ENCODE results near the gene AASS. TPM values are rescaled to one million over a fixed set of nuclear protein-coding genes. Genes with fewer than 3 reads are reported as not detected.
A peak's percentile ranks its signal among the peaks of the same experiment; 100 is the strongest.
"Not testable (repeated sequence)": the region's sequence is repeated elsewhere in the genome, so short reads cannot be mapped to it uniquely, and the experiment has no call there.

AASS gene
- total RNA-seq, 1 experiment from 2014 or later: 11.3 TPM

- no peaks in the 10 kb centered on the region for H3K27me3 ChIP-seq (replicated peaks; ENCODE audit: control insufficient read depth, insufficient read depth, low read length)
- POLR2A ChIA-PET: no interaction called here
- peaks cover 14% of the 10 kb centered on the region; the same call in 1 of the 2 replicates for H3K4me1 ChIP-seq
- H3K4me3 ChIP-seq (ENCODE audit: low read depth, low read length): no peak overlapping the region
- Mint-ChIP-seq H3K4me3 (ENCODE audit: unreplicated experiment) (no peak overlapping the region), H3K27ac (ENCODE audit: unreplicated experiment) (no peak overlapping the region), H3K4me1 (ENCODE audit: low read depth, unreplicated experiment) (peaks cover 10% of the 10 kb centered on the region), H3K9me3 (ENCODE audit: unreplicated experiment) (peaks cover 18% of the 10 kb centered on the region), H3K36me3 (ENCODE audit: insufficient read depth, unreplicated experiment) (no peaks in the 10 kb centered on the region), H3K27me3 (ENCODE audit: insufficient read depth, unreplicated experiment) (no peaks in the 10 kb centered on the region)
- no peaks in the 10 kb centered on the region for H3K9me3 ChIP-seq
- no TSS peak for BruUV-seq (replicated peaks)
- intact Hi-C loops (cut with micrococcal nuclease; ENCODE audit: unreplicated experiment): loop anchor here (2.0 kb wide), 1 partner anchor 89 kb away; no protein-coding TSS in a partner anchor
- no peak for TF ChIP-seq CTCF (IDR thresholded peaks at IDR 0.05; ENCODE audit: insufficient read depth in 1 of 2, low read depth in 1 of 2, low read length in 1 of 2, severe bottlenecking in 1 of 2, unreplicated experiment in 1 of 2)
- no peak for DNase-seq
- H3K36me3 ChIP-seq (ENCODE audit: control insufficient read depth, insufficient read depth, low read length): no peaks in the 10 kb centered on the region
- CTCF ChIA-PET: no interaction called here
Measured at GRCh38 chr7:122182081-122182480, 38.0 kb upstream of the AASS start.

DNA sequence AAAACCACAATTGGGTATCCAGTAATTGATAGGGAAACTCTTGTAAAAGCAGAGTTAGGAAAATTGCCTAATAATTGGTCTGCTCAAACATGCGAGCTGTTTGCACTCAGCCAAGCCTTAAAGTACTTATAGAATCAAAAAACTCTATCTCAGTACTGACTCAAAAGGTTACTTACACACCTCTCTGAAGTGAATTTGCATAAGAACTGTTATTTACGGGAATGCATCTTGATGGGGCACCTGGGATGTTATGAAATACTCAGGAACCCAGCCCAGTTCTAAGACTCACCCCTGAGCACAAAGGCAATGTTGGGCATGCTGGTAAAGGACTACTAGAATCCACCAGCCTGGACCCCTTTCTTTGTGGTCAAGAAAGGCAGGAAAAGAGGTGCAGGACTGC is 28.1 kb upstream of the AASS start:
- H3K36me3 Mint-ChIP-seq (ENCODE audit: insufficient read depth, unreplicated experiment); H3K27me3 Mint-ChIP-seq (ENCODE audit: insufficient read depth, unreplicated experiment); H3K27me3 ChIP-seq (replicated peaks; ENCODE audit: control insufficient read depth, insufficient read depth, low read length); H3K27ac Mint-ChIP-seq (ENCODE audit: unreplicated experiment); DNase-seq; H3K9me3 Mint-ChIP-seq (ENCODE audit: unreplicated experiment); H3K9me3 ChIP-seq; H3K4me3 ChIP-seq (ENCODE audit: low read depth, low read length); H3K4me3 Mint-ChIP-seq (ENCODE audit: unreplicated experiment); intact Hi-C loops (cut with micrococcal nuclease; ENCODE audit: unreplicated experiment); H3K4me1 ChIP-seq; CTCF ChIA-PET; POLR2A ChIA-PET; BruUV-seq (replicated peaks); H3K4me1 Mint-ChIP-seq (ENCODE audit: low read depth, unreplicated experiment); H3K36me3 ChIP-seq (ENCODE audit: control insufficient read depth, insufficient read depth, low read length): not testable (repeated sequence)

DNA sequence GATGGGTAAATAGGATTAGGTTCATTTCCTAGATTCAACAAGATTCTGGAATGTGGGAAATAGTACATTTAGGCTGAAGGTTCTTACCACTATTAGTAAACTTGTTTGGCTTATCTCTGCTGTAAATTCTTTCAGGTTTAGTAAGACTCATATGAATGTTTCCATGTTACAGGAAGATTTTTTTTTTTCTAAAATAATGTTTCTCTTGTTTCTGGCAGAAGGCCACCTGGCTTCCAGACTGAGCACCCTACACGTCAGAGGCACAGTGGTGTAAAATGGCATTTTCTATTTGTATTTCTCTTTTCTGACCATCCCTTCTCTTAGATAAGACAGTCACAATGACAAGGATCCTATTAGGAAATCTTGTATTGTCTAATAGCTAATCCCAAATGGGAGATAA is 22.7 kb upstream of the AASS start:
- Histone ChIP-seq H3K36me3 (ENCODE audit: control insufficient read depth, insufficient read depth, low read length) (no peaks in the 10 kb centered on the region), H3K9me3 (no peaks in the 10 kb centered on the region), H3K4me1 (peaks cover 35% of the 10 kb centered on the region), H3K4me3 (ENCODE audit: low read depth, low read length) (no peak overlapping the region), H3K27me3 (replicated peaks; ENCODE audit: control insufficient read depth, insufficient read depth, low read length) (no peaks in the 10 kb centered on the region)
- Mint-ChIP-seq H3K9me3 (ENCODE audit: unreplicated experiment) (no peaks in the 10 kb centered on the region), H3K27ac (ENCODE audit: unreplicated experiment) (no peak overlapping the region), H3K27me3 (ENCODE audit: insufficient read depth, unreplicated experiment) (no peaks in the 10 kb centered on the region), H3K4me1 (ENCODE audit: low read depth, unreplicated experiment) (peaks cover 4% of the 10 kb centered on the region), H3K4me3 (ENCODE audit: unreplicated experiment) (no peak overlapping the region), H3K36me3 (ENCODE audit: insufficient read depth, unreplicated experiment) (no peaks in the 10 kb centered on the region)
- no TSS peak for BruUV-seq (replicated peaks)
- peak; percentile 35 to 57 for DNase-seq
- ChIA-PET CTCF (no interaction called here), POLR2A (no interaction called here)
- intact Hi-C loops (cut with micrococcal nuclease; ENCODE audit: unreplicated experiment): loop anchor here (2.0 kb wide), 2 partner anchors 48 to 74 kb away; no protein-coding TSS in a partner anchor
- TF ChIP-seq CTCF (IDR thresholded peaks at IDR 0.05; ENCODE audit: insufficient read depth in 1 of 2, low read depth in 1 of 2, low read length in 1 of 2, severe bottlenecking in 1 of 2, unreplicated experiment in 1 of 2): no peak

GRCh38 chr7:122166275-122166674 is 22.2 kb upstream of the AASS start:
- intact Hi-C loops (cut with micrococcal nuclease; ENCODE audit: unreplicated experiment): loop anchor here (2.0 kb wide), 2 partner anchors 47 to 73 kb away; no protein-coding TSS in a partner anchor
- Mint-ChIP-seq H3K27me3 (ENCODE audit: insufficient read depth, unreplicated experiment) (no peaks in the 10 kb centered on the region), H3K27ac (ENCODE audit: unreplicated experiment) (no peak overlapping the region), H3K4me3 (ENCODE audit: unreplicated experiment) (no peak overlapping the region), H3K36me3 (ENCODE audit: insufficient read depth, unreplicated experiment) (no peaks in the 10 kb centered on the region), H3K9me3 (ENCODE audit: unreplicated experiment) (no peaks in the 10 kb centered on the region), H3K4me1 (ENCODE audit: low read depth, unreplicated experiment) (peaks cover 9% of the 10 kb centered on the region)
- no TSS peak for BruUV-seq (replicated peaks)
- Histone ChIP-seq H3K27me3 (replicated peaks; ENCODE audit: control insufficient read depth, insufficient read depth, low read length) (no peaks in the 10 kb centered on the region), H3K4me3 (ENCODE audit: low read depth, low read length) (no peak overlapping the region), H3K9me3 (no peaks in the 10 kb centered on the region), H3K4me1 (peaks cover 40% of the 10 kb centered on the region), H3K36me3 (ENCODE audit: control insufficient read depth, insufficient read depth, low read length) (no peaks in the 10 kb centered on the region)
- POLR2A ChIA-PET: no interaction called here
- DNase-seq: peak; percentile 30 to 59
- TF ChIP-seq CTCF (IDR thresholded peaks at IDR 0.05; ENCODE audit: insufficient read depth in 1 of 2, low read depth in 1 of 2, low read length in 1 of 2, severe bottlenecking in 1 of 2, unreplicated experiment in 1 of 2): no peak
- CTCF ChIA-PET: interaction anchor here (0.5 kb wide), 1 partner anchor 11 kb away, joined by 3 read pairs; no protein-coding TSS in a partner anchor
